GM12878 (cell line): ENCODE measurements around the gene ATRN. TPM values are rescaled to one million over a fixed set of nuclear protein-coding genes. Genes with fewer than 3 reads are reported as not detected.

Experiments used
- ATAC-seq: fragments of 200-7000 bp; cut with Tn5 transposase; 3 replicates; pipeline ENCODE4 v1.9.1; 2020; ENCODE audit warnings: mild to moderate bottlenecking, moderate library complexity
- BruUV-seq: library from RNA; stranded (reverse); fragments of 400-500 nt; replicated peaks from 2 replicates; lab custom pipeline; 2021; lab: Mats Ljungman, UMichigan
- CTCF ChIA-PET: fragments of 300-600 bp; sonication (Branson Sonifier 250); formaldehyde crosslinking; extraction: SDS; loops from one replicate; lab custom pipeline; 2021; ENCODE audit warnings: inconsistent platforms; lab: Yijun Ruan, JAX
- POLR2A ChIA-PET: fragments of 350-600 bp; formaldehyde crosslinking; extraction: SDS; loops from one replicate; lab custom pipeline; 2021; ENCODE audit warnings: inconsistent platforms; lab: Charles Lee
- RAD21 ChIA-PET: fragments of 300-600 bp; sonication (Branson Sonifier 250); formaldehyde crosslinking; loops from one replicate; lab custom pipeline; 2023; ENCODE audit warnings: antibody characterized with exemption; ENCODE audit not compliant: unreplicated experiment; lab: Charles Lee
- SMC1A ChIA-PET: fragments of 300-600 bp; sonication (Branson Sonifier 250); formaldehyde crosslinking; loops from one replicate; lab custom pipeline; 2023; ENCODE audit not compliant: unreplicated experiment, uncharacterized antibody; lab: Charles Lee
- DNase-seq: peaks from one replicate; pipeline ENCODE4 v3.0.0-alpha.2; 2011; ENCODE audit warnings: low read depth, low spot score
- FAIRE-seq: peaks from 3 replicates; lab custom pipeline; 2011; peaks lifted over from hg19 to GRCh38; lab: Jason Lieb, UNC
- H2AFZ ChIP-seq: 2 replicates; pipeline ENCODE4 v1.6.0; 2011; ENCODE audit warnings: low read depth, low read length, control low read depth; ENCODE audit not compliant: control insufficient read depth
- H3K27ac ChIP-seq: 2 replicates; pipeline ENCODE4 v1.5.1; 2011; ENCODE audit warnings: control low read depth; ENCODE audit not compliant: control insufficient read depth, insufficient read depth
- H3K27me3 ChIP-seq, 2 experiments: replicated peaks in 1 of 2; 2 replicates each; pipeline versions ENCODE4 v1.6.0 to v1.6.1; 2011; ENCODE audit warnings: low read length in 1 of 2; ENCODE audit not compliant: control insufficient read depth in 2 of 2, insufficient read depth in 2 of 2
- H3K36me3 ChIP-seq, 2 experiments: 2 replicates each; pipeline ENCODE4 v1.5.1; 2011; ENCODE audit warnings: low read length in 1 of 2; ENCODE audit not compliant: control insufficient read depth in 2 of 2, insufficient read depth in 2 of 2
- H3K4me1 ChIP-seq: 2 replicates; pipeline ENCODE4 v1.6.1; 2011; ENCODE audit warnings: mild to moderate bottlenecking, low read length, moderate library complexity, mixed read lengths; ENCODE audit not compliant: control insufficient read depth, insufficient read depth
- H3K4me2 ChIP-seq: 2 replicates; pipeline ENCODE4 v1.6.0; 2011; ENCODE audit warnings: control low read depth; ENCODE audit not compliant: control insufficient read depth, insufficient read depth
- H3K4me3 ChIP-seq: fragments of 200-600 bp; sonication (generic); 2 replicates; pipeline ENCODE4 v1.5.1; 2016
- H3K79me2 ChIP-seq: 2 replicates; pipeline ENCODE4 v1.6.0; 2011; ENCODE audit warnings: low read length; ENCODE audit not compliant: control insufficient read depth, insufficient read depth
- H3K9ac ChIP-seq: 2 replicates; pipeline ENCODE4 v1.8.0; 2011; ENCODE audit warnings: low read length, control low read depth, mixed read lengths; ENCODE audit not compliant: control insufficient read depth, insufficient read depth
- H3K9me3 ChIP-seq: replicated peaks from 3 replicates; pipeline ENCODE4 v1.5.1; 2011; ENCODE audit warnings: mild to moderate bottlenecking, low read length; ENCODE audit not compliant: control insufficient read depth, insufficient read depth
- H4K20me1 ChIP-seq: 2 replicates; pipeline ENCODE4 v1.6.0; 2011; ENCODE audit not compliant: control insufficient read depth, insufficient read depth
- CEBPZ ChIP-seq: fragments of 150-350 bp; IDR thresholded peaks from 2 replicates; pipeline ENCODE4 v1.6.1; 2016; ENCODE audit warnings: low read depth, low read length
- ELK1 ChIP-seq: IDR thresholded peaks from 2 replicates; pipeline ENCODE4 v1.6.1; 2012; ENCODE audit warnings: low read depth, low read length, improper control_type of control experiment
- KDM1A ChIP-seq: fragments of 200-600 bp; sonication (generic); IDR thresholded peaks from 2 replicates; pipeline ENCODE4 v1.6.1; 2016; ENCODE audit warnings: borderline replicate concordance
- MYC ChIP-seq: IDR thresholded peaks from 2 replicates; pipeline ENCODE4 v1.6.1; 2011; ENCODE audit warnings: mild to moderate bottlenecking, low read length, moderate library complexity, inconsistent platforms; ENCODE audit not compliant: insufficient read depth, insufficient replicate concordance, insufficient read length, severe bottlenecking
- REST ChIP-seq: IDR thresholded peaks from 2 replicates; pipeline ENCODE4 v1.6.1; 2012; ENCODE audit warnings: mild to moderate bottlenecking, low read depth, low read length
- SMAD1 ChIP-seq: fragments of 450-650 bp; IDR thresholded peaks from 2 replicates; pipeline ENCODE4 v1.6.1; 2018; ENCODE audit warnings: mild to moderate bottlenecking, low read depth; ENCODE audit not compliant: partially characterized antibody
- ZNF207 ChIP-seq: fragments of 450-650 bp; IDR thresholded peaks from 2 replicates; pipeline ENCODE4 v1.6.1; 2014; ENCODE audit warnings: antibody characterized with exemption, mild to moderate bottlenecking, borderline replicate concordance
- ZNF592 ChIP-seq: fragments of 450-650 bp; IDR thresholded peaks from 2 replicates; pipeline ENCODE4 v1.6.1; 2017; ENCODE audit warnings: mild to moderate bottlenecking, moderate library complexity
- WGBS: methylation state at CpG from one replicate; pipeline ENCODE4 v1.1.6; 2016; ENCODE audit warnings: low lambda C conversion rate; ENCODE audit not compliant: insufficient replicate concordance, insufficient coverage; ENCODE audit errors: missing lambda C conversion rate; 5-methylcytosine and 5-hydroxymethylcytosine counted together
- in situ Hi-C: fragments of 300-500 bp; cut with MboI; formaldehyde crosslinking; loops from 9 replicates; pipeline ENCODE4 v1.14.3; 2018; ENCODE audit warnings: mixed read lengths
- intact Hi-C: fragments of 100-400 bp; cut with micrococcal nuclease; formaldehyde crosslinking; loops from one replicate; pipeline ENCODE4 v1.14.2; 2022; ENCODE audit not compliant: unreplicated experiment
- polyA plus RNA-seq, 11 experiments: library from polyadenylated mRNA; depleted of rRNA in 4 of 11; unstranded in 6 of 11; stranded (reverse) in 5 of 11; fragments of >200 nt; fragmentation: Nextera tagmentation in 4 of 11; fragmentation: Illumina TruSeq in 1 of 11; extraction: Ambion mirVana in 4 of 11; extraction: Trizol in 1 of 11; gene quantifications; 1 replicate in 1 of 11; 2 replicates in 10 of 11; pipeline versions ENCODE4 v1.2.1 to v1.2.3, GENCODE V29; 2011 to 2016; ENCODE audit warnings: inconsistent platforms in 2 of 11, missing spikeins in 2 of 11, low read depth in 1 of 11
- total RNA-seq, 4 experiments: library from RNA; depleted of rRNA in 3 of 4; stranded (reverse); fragments of >200 nt in 3 of 4; fragmentation: Illumina TruSeq in 1 of 4; extraction: Trizol in 1 of 4; gene quantifications; 2 replicates each; pipeline versions ENCODE4 v1.2.1 to v1.2.3, GENCODE V29; 2013 to 2021

The ATRN gene
- total and polyA plus RNA-seq, 10 of the 15 experiments (the other 5 are each of a cell fraction or from before 2014, with no cell fraction given) = 0.71 to 11.6 (median 6.9) TPM

- no TSS peak for BruUV-seq
- TF ChIP-seq CEBPZ (no peak), ZNF592 (no peak), ELK1 (no peak), REST (no peak), KDM1A (no peak), ZNF207 (no peak), MYC (no peak), SMAD1 (no peak)
Observed at GRCh38 chr20:3680701-3681351, 210.0 kb downstream of the ATRN start.

More at GRCh38 chr20:3680701-3681351, 210.0 kb downstream of the ATRN start:
- Histone ChIP-seq H3K27me3 (peaks cover 3 to 6% of the 10 kb centered on the region in 2 experiments; a peak in 3 of 4 replicates), H2AFZ (no peak overlapping the region), H3K27ac (no peak overlapping the region), H3K4me1 (no peaks in the 10 kb centered on the region; the same call in 1 of the 2 replicates), H4K20me1 (no peaks in the 10 kb centered on the region; the same call in 1 of the 2 replicates), H3K36me3 (no peaks in the 10 kb centered on the region), H3K9me3 (no peaks in the 10 kb centered on the region), H3K4me2 (no peak overlapping the region), H3K4me3 (no peak overlapping the region), H3K79me2 (no peaks in the 10 kb centered on the region), H3K9ac (no peak overlapping the region)
- SMC1A ChIA-PET = no interaction called here
- POLR2A ChIA-PET = no interaction called here
- CTCF ChIA-PET = no interaction called here
- intact Hi-C loops (loop anchor here (10.0 kb wide), 1 partner anchor 404 kb away; no protein-coding TSS in a partner anchor), in situ Hi-C loops (no loop called here)
- RAD21 ChIA-PET = no interaction called here
- no peak for FAIRE-seq
- WGBS = 47% methylated on average over 15 of the region's 15 CpGs
- no peak for ATAC-seq
- DNase-seq = no peak
